GM12874 (cell line): ENCODE measurements around the gene ERFL.

Source experiments
- TF ChIP-seq, protein P1 (sequence below): IDR thresholded peaks from 2 replicates; pipeline ENCODE4 v1.5.1; 2011; ENCODE audit warnings: low read depth, mild to moderate bottlenecking, control low read depth, low read length, moderate library complexity; ENCODE audit not compliant: insufficient read depth

The ERFL gene

GRCh38 chr19:41861846-41862245, 66.4 kb downstream of the ERFL start:
- TF ChIP-seq, protein P1, sequence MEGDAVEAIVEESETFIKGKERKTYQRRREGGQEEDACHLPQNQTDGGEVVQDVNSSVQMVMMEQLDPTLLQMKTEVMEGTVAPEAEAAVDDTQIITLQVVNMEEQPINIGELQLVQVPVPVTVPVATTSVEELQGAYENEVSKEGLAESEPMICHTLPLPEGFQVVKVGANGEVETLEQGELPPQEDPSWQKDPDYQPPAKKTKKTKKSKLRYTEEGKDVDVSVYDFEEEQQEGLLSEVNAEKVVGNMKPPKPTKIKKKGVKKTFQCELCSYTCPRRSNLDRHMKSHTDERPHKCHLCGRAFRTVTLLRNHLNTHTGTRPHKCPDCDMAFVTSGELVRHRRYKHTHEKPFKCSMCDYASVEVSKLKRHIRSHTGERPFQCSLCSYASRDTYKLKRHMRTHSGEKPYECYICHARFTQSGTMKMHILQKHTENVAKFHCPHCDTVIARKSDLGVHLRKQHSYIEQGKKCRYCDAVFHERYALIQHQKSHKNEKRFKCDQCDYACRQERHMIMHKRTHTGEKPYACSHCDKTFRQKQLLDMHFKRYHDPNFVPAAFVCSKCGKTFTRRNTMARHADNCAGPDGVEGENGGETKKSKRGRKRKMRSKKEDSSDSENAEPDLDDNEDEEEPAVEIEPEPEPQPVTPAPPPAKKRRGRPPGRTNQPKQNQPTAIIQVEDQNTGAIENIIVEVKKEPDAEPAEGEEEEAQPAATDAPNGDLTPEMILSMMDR: no peak

DNA sequence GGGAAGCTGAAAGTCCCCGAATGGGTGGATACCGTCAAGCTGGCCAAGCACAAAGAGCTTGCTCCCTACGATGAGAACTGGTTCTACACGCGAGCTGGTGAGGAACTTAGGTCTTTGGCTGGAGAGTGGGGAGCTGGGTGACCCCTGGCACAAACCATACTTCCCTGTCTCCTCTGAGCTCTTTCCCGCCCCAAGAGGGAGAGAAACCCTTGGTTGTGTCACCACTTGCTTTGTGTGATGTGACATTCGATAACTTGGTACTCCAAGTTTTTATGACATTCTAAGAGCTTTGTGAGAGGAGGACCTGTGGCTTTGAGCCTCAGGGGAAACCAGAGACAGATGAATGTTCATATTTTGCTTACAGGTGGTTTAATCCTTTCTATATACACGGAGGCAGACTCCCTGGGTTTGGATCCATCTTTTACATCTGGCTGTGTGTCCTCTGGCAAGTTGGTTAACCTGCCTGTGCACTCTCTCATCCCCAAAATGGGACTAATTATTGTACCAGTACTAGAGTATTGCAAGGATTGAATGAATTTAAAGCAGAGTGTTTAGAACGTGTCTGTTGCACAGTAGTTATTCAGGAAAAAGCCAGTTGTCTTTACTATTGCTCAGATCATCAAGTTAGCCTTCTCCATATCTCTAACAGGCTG, 67.0 kb downstream of the ERFL start:
- TF ChIP-seq, protein P1: no peak

DNA sequence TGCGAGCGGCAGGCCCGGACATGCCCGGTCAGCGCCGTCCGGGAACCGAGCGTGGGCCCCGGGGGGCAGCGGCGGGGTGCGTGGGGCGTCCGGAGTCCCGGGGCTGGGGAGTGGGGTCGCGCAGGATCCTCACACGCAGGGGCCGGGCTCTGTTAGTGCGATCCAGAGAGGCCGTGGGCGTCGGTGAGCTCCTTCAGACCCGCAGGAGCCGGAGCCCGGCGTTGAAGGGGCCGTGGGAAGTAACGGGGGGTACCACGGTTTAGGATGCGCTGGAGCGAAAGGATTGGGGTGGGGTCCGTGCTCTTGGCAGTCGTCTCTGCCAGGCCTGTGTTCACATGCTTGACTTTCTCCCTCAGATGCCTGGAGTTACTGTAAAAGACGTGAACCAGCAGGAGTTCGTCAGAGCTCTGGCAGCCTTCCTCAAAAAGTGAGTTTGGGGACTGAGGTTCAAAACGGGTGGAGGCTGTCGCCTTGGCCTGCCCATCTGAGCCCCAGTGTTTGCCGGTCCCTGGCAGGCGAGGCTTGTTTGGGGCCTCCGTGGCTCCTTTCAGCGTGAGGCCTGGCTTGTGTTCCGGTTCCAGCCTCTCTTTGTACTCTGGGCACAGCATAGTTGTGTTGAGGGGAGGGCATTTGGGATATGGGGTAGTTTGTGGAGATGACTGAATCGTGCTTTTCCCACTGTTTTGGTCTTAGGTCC, 67.7 kb downstream of the ERFL start:
- TF ChIP-seq, protein P1: no peak

- TF ChIP-seq, protein P1: peak; percentile 51; the same call in 1 of the 2 replicates
These were observed 68.4 kb downstream of the ERFL start, which contains the start of gene RPS19 for GRCh38 chr19:41859618-41860418. RPS19 (plus strand) TSS chr19:41860255; CDS start chr19:41860775, 520 bp downstream.

DNA sequence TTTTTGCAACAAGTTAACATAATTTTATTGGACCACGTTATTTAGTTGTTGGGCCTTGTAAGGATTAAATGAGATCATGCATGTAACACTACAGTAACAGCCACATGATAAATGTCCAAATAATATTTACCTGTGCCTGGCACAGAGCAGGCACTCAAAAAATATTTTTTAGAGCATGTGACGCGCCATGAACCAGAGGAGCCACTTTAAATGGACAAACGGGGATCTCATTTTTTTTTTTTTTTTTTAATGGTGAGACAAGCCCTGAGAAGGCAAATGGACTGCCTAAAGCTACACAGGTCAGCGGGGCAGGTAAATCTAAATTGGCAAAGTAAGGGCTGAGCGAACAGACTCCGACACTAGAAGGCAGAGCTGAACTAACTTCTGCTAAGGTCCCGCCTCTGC, 69.0 kb downstream of the ERFL start:
- TF ChIP-seq, protein P1: no peak; the same call in 1 of the 2 replicates
